Measurements from ENCODE around the gene DDX20.

DDX20 gene

DNA sequence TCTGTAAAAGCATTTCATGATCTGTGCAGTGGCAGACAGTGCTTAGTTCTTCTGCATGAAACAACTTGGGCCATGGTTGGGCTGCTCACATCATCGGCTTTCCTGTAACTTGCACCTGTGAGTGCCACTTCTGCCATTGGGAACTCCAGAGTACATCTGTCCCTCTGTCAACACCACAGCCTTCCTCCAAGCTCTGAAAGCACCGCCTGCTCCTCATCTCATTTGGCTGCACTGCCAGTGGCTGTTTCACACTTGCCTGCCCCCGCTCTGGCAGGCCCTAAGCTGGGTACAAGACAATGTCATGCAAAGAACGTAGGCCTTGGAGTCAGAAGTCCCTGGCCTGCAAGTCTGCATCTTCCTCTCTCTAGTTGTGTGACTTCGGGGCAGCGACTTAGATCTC is 46.4 kb downstream of the DDX20 start:
- DNase-seq (ENCODE audit: low read depth, low spot score) = no peak
- Histone ChIP-seq H3K27me3 (ENCODE audit: control insufficient read depth, insufficient read depth, low read length) (no peaks in the 10 kb centered on the region), H3K27ac (ENCODE audit: low read length) (no peak overlapping the region), H3K36me3 (ENCODE audit: control insufficient read depth, insufficient read depth, low read length) (no peaks in the 10 kb centered on the region), H3K4me3 (ENCODE audit: low read length) (no peak overlapping the region), H3K4me1 (ENCODE audit: control insufficient read depth, insufficient read depth, low read length) (no peaks in the 10 kb centered on the region), H3K9me3 (ENCODE audit: control insufficient read depth, insufficient read depth, low read length) (no peaks in the 10 kb centered on the region)
- no CpG with 5 or more reads among the region's 6 CpGs for WGBS (ENCODE audit: insufficient coverage, insufficient read length)

DNA sequence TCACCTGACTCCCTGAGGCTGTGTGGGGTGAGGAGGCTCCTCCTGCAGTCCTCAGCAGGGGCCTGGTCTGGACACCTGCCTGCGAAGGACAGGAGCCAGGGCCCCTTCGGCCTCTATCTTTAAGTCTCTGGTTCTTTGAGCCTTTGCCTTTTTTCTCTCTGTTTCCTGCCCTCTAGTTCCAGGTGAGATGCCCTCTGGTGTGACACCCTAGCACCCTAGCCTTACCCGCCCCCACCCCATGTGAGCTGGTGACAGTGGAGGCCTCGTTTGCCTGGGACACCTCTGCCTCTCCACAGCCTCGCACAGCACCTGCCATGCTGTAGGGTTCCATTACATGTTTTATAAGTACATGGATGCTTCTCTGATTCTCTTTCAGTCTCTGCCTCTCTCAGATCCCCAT is 47.3 kb downstream of the DDX20 start:
- no peaks in the 10 kb centered on the region for H3K27me3 ChIP-seq (ENCODE audit: control insufficient read depth, insufficient read depth, low read length)
- H3K4me3 ChIP-seq (ENCODE audit: low read length) = no peak overlapping the region
- no peaks in the 10 kb centered on the region for H3K9me3 ChIP-seq (ENCODE audit: control insufficient read depth, insufficient read depth, low read length)
- no peak for DNase-seq (ENCODE audit: low read depth, low spot score)
- H3K27ac ChIP-seq (ENCODE audit: low read length) = no peak overlapping the region
- H3K4me1 ChIP-seq (ENCODE audit: control insufficient read depth, insufficient read depth, low read length) = no peaks in the 10 kb centered on the region
- no CpG with 5 or more reads among the region's 5 CpGs for WGBS (ENCODE audit: insufficient coverage, insufficient read length)
- H3K36me3 ChIP-seq (ENCODE audit: control insufficient read depth, insufficient read depth, low read length) = no peaks in the 10 kb centered on the region

DNA sequence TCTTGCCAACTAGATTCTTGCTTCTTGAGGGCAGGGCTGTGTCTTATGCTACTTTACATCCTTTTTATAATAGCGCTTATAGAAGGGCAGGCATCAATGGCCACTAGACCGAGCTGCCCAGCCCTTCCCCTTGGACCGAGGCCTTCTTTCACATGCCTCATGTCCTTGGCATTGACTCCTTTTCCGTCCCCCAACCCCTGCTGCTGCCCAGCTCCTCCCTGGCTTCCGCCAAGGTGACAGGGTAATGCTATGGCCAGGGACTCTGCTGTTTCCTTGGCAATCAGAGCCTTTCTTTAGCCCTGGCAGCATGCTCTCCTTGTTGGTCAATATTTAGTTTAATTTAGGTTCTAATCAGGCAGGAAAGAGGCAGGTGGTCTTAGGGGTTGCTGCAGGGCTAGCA is 48.2 kb downstream of the DDX20 start:
- WGBS (ENCODE audit: insufficient coverage, insufficient read length) = no CpG with 5 or more reads among the region's 5 CpGs
- Histone ChIP-seq H3K27ac (ENCODE audit: low read length) (no peak overlapping the region), H3K27me3 (ENCODE audit: control insufficient read depth, insufficient read depth, low read length) (no peaks in the 10 kb centered on the region), H3K36me3 (ENCODE audit: control insufficient read depth, insufficient read depth, low read length) (no peaks in the 10 kb centered on the region), H3K4me3 (ENCODE audit: low read length) (no peak overlapping the region), H3K9me3 (ENCODE audit: control insufficient read depth, insufficient read depth, low read length) (no peaks in the 10 kb centered on the region), H3K4me1 (ENCODE audit: control insufficient read depth, insufficient read depth, low read length) (no peaks in the 10 kb centered on the region)
- no peak for DNase-seq (ENCODE audit: low read depth, low spot score)

DNA sequence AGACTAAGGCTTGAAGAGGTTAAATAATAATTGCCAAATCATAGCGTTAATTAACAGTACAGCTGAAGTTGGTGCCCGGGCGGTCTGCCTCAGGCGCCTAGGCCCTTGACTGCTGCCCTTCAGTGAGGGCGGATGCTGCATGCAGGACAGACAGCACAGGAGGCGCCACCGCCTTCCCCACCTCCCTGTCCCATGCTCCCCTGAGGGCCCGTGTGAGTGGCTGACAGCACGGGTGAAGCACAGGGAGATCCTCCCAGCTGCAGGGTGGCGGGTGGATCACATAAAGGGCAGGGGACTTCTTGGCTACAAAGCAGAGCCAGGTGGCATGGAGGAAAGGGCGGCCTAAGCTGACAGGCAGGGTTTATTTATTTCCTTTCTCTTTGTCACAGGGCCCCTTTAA is 49.1 kb downstream of the DDX20 start:
- Histone ChIP-seq H3K27ac (ENCODE audit: low read length) (no peak overlapping the region), H3K36me3 (ENCODE audit: control insufficient read depth, insufficient read depth, low read length) (no peaks in the 10 kb centered on the region), H3K27me3 (ENCODE audit: control insufficient read depth, insufficient read depth, low read length) (no peaks in the 10 kb centered on the region), H3K4me1 (ENCODE audit: control insufficient read depth, insufficient read depth, low read length) (no peaks in the 10 kb centered on the region), H3K9me3 (ENCODE audit: control insufficient read depth, insufficient read depth, low read length) (no peaks in the 10 kb centered on the region), H3K4me3 (ENCODE audit: low read length) (no peak overlapping the region)
- no CpG with 5 or more reads among the region's 11 CpGs for WGBS (ENCODE audit: insufficient coverage, insufficient read length)
- no peak for DNase-seq (ENCODE audit: low read depth, low spot score)

DNA sequence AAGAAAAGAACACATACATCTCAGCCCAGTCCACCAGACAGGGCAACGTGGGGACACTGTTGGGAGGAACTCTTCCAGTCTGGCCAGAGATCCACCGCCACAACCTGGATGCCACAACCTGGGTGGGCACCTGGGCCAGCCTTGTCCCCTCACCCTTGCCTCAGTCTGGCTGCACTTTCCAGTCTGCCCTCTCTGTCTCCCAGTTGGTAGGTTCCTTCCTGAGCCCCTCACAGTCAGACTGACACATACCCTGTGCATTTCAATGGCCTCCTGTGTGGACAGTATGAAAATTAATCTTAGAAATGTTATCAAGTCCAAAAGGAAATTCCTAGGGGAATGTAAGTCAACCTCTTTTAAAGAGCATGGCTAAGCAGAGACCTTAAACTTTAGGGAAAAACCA is 49.5 kb downstream of the DDX20 start:
- no CpG with 5 or more reads among the region's 2 CpGs for WGBS (ENCODE audit: insufficient coverage, insufficient read length)
- DNase-seq (ENCODE audit: low read depth, low spot score) = no peak
- H3K4me1 ChIP-seq (ENCODE audit: control insufficient read depth, insufficient read depth, low read length) = no peaks in the 10 kb centered on the region
- H3K27ac ChIP-seq (ENCODE audit: low read length) = no peak overlapping the region
- H3K9me3 ChIP-seq (ENCODE audit: control insufficient read depth, insufficient read depth, low read length) = no peaks in the 10 kb centered on the region
- no peaks in the 10 kb centered on the region for H3K36me3 ChIP-seq (ENCODE audit: control insufficient read depth, insufficient read depth, low read length)
- no peak overlapping the region for H3K4me3 ChIP-seq (ENCODE audit: low read length)
- no peaks in the 10 kb centered on the region for H3K27me3 ChIP-seq (ENCODE audit: control insufficient read depth, insufficient read depth, low read length)

DNA sequence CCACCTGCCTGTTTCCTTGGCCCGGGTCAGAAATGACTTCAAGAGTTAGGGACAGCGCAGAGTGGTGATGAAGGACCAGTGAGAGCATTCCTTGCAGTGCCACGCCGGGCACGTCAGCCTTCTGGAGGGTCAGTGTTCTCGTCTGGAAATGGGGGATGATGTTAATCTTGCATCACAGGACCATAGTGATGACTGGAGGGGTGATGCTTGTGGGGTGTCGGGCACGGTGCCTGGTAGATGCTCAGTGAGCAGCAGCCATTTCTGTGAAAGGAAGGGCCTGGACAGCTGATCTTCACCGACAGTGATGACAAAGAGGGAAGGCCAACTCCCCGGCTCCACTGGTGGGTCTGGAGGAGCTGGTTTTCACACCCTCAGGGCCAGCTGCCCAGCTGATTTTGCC is 56.2 kb downstream of the DDX20 start:
- Histone ChIP-seq H3K36me3 (ENCODE audit: control insufficient read depth, insufficient read depth, low read length) (no peaks in the 10 kb centered on the region), H3K4me3 (ENCODE audit: low read length) (no peak overlapping the region), H3K4me1 (ENCODE audit: control insufficient read depth, insufficient read depth, low read length) (no peaks in the 10 kb centered on the region), H3K9me3 (ENCODE audit: control insufficient read depth, insufficient read depth, low read length) (no peaks in the 10 kb centered on the region), H3K27ac (ENCODE audit: low read length) (no peak overlapping the region), H3K27me3 (ENCODE audit: control insufficient read depth, insufficient read depth, low read length) (no peaks in the 10 kb centered on the region)
- WGBS (ENCODE audit: insufficient coverage, insufficient read length) = no CpG with 5 or more reads among the region's 10 CpGs
- DNase-seq (ENCODE audit: low read depth, low spot score) = no peak

DNA sequence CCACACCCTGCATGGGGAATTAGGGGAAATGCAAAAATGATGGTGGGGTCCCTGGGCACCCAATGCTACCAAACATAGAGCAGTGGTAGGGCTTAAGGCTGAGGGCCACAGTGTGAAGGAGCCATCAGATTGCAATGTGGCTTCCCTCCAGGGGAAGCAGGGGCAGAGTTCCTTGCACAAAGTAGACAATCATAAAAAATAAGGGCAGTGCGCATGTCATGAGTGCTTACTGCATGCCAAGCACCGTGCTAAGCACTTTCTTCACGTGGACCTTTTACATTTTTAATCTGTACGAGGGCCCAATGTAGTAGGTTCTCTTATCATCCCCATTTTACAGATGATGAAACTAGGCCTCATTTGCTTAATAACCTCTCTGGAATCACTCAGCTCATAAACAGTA is 56.6 kb downstream of the DDX20 start:
- Histone ChIP-seq H3K4me3 (ENCODE audit: low read length) (no peak overlapping the region), H3K36me3 (ENCODE audit: control insufficient read depth, insufficient read depth, low read length) (no peaks in the 10 kb centered on the region), H3K27me3 (ENCODE audit: control insufficient read depth, insufficient read depth, low read length) (no peaks in the 10 kb centered on the region), H3K9me3 (ENCODE audit: control insufficient read depth, insufficient read depth, low read length) (no peaks in the 10 kb centered on the region), H3K4me1 (ENCODE audit: control insufficient read depth, insufficient read depth, low read length) (no peaks in the 10 kb centered on the region), H3K27ac (ENCODE audit: low read length) (no peak overlapping the region)
- WGBS (ENCODE audit: insufficient coverage, insufficient read length) = no CpG with 5 or more reads among the region's 4 CpGs
- DNase-seq (ENCODE audit: low read depth, low spot score) = no peak

DNA sequence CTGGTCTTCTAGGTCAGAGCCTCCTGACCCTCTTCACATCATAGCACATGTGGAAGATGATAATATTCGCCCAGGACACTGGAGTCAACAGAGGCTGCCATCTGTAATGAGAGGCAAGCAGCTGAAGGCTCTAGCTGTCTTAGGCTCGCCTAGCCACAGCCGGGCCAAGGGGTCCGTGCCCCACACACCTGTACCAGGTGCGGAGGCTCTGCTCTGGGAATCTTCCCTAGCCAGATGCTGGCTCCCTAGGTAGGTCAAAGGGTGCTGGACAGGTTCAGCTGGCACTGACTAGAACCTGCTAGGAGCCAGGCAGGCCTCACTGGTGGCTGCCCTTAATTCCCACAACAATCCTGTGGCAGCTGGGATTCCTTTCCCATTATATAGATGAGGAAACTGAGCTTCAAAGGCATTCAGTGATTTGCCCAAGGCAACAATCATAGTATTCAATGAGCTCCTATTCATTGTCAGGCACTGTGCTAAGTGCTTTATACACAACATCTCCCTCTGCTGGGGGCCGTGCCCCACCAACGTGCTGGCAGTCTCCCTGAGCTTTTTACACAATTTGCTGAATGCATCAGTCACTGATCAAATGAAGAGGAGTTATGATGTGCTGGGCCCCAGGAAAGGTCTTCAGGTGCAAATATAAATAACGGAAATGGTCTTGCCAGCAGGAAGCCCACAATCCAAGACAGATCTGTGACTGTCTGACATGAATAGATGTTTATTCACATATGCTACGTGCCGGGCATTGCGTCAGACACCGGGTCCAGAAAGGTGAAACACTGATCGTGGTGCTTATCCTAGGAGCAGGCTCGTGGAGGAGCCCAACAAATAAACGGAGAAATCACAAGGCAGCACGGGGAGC is 58.0 kb downstream of the DDX20 start:
- no peak for DNase-seq (ENCODE audit: low read depth, low spot score)
- no peaks in the 10 kb centered on the region; the same call in 1 of the 2 replicates for H3K4me1 ChIP-seq (ENCODE audit: control insufficient read depth, insufficient read depth, low read length)
- no peaks in the 10 kb centered on the region for H3K9me3 ChIP-seq (ENCODE audit: control insufficient read depth, insufficient read depth, low read length)
- H3K27me3 ChIP-seq (ENCODE audit: control insufficient read depth, insufficient read depth, low read length) = no peaks in the 10 kb centered on the region
- no CpG with 5 or more reads among the region's 16 CpGs for WGBS (ENCODE audit: insufficient coverage, insufficient read length)
- H3K36me3 ChIP-seq (ENCODE audit: control insufficient read depth, insufficient read depth, low read length) = no peaks in the 10 kb centered on the region
- no peak overlapping the region for H3K4me3 ChIP-seq (ENCODE audit: low read length)
- no peak overlapping the region for H3K27ac ChIP-seq (ENCODE audit: low read length)

DNA sequence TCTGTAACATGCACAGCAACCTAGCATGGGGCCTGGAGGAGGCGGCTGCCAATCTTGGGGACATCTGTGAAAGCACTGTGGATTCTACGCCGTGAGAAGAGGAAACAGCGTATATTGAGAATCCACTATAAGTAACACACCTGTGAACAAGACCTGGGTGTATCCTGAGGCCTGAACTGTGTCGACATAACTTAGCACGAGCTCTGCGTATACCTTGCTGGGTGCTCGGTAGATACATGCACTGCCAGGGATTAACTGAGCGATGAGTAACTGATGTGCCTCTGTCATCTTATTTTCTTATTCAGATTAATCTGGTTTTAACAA is 58.6 kb downstream of the DDX20 start:
- no peaks in the 10 kb centered on the region for H3K9me3 ChIP-seq (ENCODE audit: control insufficient read depth, insufficient read depth, low read length)
- no peaks in the 10 kb centered on the region for H3K27me3 ChIP-seq (ENCODE audit: control insufficient read depth, insufficient read depth, low read length)
- WGBS (ENCODE audit: insufficient coverage, insufficient read length) = no CpG with 5 or more reads among the region's 9 CpGs
- no peaks in the 10 kb centered on the region for H3K36me3 ChIP-seq (ENCODE audit: control insufficient read depth, insufficient read depth, low read length)
- no peak overlapping the region for H3K27ac ChIP-seq (ENCODE audit: low read length)
- DNase-seq (ENCODE audit: low read depth, low spot score) = no peak
- no peaks in the 10 kb centered on the region; the same call in 1 of the 2 replicates for H3K4me1 ChIP-seq (ENCODE audit: control insufficient read depth, insufficient read depth, low read length)
- no peak overlapping the region for H3K4me3 ChIP-seq (ENCODE audit: low read length)

DNA sequence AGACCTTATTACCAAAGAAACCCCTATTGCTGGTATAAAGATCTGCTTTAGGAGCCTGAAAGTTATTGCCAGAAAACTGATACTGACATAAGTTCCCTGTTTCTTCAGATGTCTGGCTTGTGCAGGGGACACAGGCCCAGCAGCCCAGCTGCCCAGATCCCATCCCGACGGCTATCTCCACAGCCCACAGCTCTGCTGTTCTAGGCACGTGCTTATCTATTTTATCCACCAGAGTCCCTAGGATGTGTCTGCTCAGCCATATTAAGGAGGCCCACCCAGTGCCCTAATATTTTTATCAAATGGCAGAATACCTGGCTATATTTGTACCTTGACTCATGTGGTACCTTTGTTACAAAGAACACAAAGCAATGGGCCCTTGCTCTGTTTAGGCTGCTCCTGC is 58.9 kb downstream of the DDX20 start:
- H3K9me3 ChIP-seq (ENCODE audit: control insufficient read depth, insufficient read depth, low read length) = no peaks in the 10 kb centered on the region
- WGBS (ENCODE audit: insufficient coverage, insufficient read length) = no CpG with 5 or more reads among the region's 3 CpGs
- no peaks in the 10 kb centered on the region for H3K27me3 ChIP-seq (ENCODE audit: control insufficient read depth, insufficient read depth, low read length)
- no peaks in the 10 kb centered on the region for H3K36me3 ChIP-seq (ENCODE audit: control insufficient read depth, insufficient read depth, low read length)
- H3K4me1 ChIP-seq (ENCODE audit: control insufficient read depth, insufficient read depth, low read length) = no peaks in the 10 kb centered on the region; the same call in 1 of the 2 replicates
- no peak overlapping the region for H3K27ac ChIP-seq (ENCODE audit: low read length)
- DNase-seq (ENCODE audit: low read depth, low spot score) = no peak
- H3K4me3 ChIP-seq (ENCODE audit: low read length) = no peak overlapping the region
